NCI-H748 (cell line): Measurements from ENCODE around the gene TSSK1B.
"Not testable (repeated sequence)": the region's sequence is repeated elsewhere in the genome, so short reads cannot be mapped to it uniquely, and the experiment has no call there.

ENCODE experiments used
- DNase-seq: peaks from one replicate; lab custom pipeline; 2025; ENCODE audit not compliant: unreplicated experiment; lab: John Stamatoyannopoulos, UW

TSSK1B gene

GRCh38 chr5:113397986-113398385 is 36.8 kb downstream of the TSSK1B start:
- DNase-seq = not testable (repeated sequence)

GRCh38 chr5:113397046-113397445 is 37.7 kb downstream of the TSSK1B start:
- DNase-seq = no peak

GRCh38 chr5:113394658-113395057 is 40.1 kb downstream of the TSSK1B start:
- DNase-seq = no peak

- no peak for DNase-seq
Measured at GRCh38 chr5:113390224-113390623, 44.6 kb downstream of the TSSK1B start.

GRCh38 chr5:113389116-113389515 is 45.7 kb downstream of the TSSK1B start:
- DNase-seq = no peak

GRCh38 chr5:113387844-113388243 is 46.9 kb downstream of the TSSK1B start:
- DNase-seq = no peak

GRCh38 chr5:113384782-113385285 is 50.0 kb downstream of the TSSK1B start:
- no peak for DNase-seq

- DNase-seq = no peak
Measured at GRCh38 chr5:113382731-113383130, 52.1 kb downstream of the TSSK1B start.
